ENCODE results near the gene HOXB6.

- TF ChIP-seq EZH2phosphoT487 (IDR thresholded peaks at IDR 0.05; ENCODE audit: borderline replicate concordance) (no peak), CTCF (conservative IDR thresholded peaks at IDR 0.05; ENCODE audit: low read length) (no peak)
Measured at GRCh38 chr17:48556576-48557401, 48.0 kb downstream of the HOXB6 start.

All from Loucy (cell line).